NCI-H2227 (cell line): ENCODE results near the gene SLC2A8.

Source experiments
- DNase-seq: peaks from one replicate; lab custom pipeline; 2025; ENCODE audit not compliant: unreplicated experiment; lab: John Stamatoyannopoulos, UW

SLC2A8 gene

GRCh38 chr9:127396808-127397645, at the start of gene SLC2A8:
Gene SLC2A8, plus strand, starts transcription at chr9:127397169. Its CDS starts 62 bp downstream, at chr9:127397231.
- DNase-seq: peak; percentile 98

DNA sequence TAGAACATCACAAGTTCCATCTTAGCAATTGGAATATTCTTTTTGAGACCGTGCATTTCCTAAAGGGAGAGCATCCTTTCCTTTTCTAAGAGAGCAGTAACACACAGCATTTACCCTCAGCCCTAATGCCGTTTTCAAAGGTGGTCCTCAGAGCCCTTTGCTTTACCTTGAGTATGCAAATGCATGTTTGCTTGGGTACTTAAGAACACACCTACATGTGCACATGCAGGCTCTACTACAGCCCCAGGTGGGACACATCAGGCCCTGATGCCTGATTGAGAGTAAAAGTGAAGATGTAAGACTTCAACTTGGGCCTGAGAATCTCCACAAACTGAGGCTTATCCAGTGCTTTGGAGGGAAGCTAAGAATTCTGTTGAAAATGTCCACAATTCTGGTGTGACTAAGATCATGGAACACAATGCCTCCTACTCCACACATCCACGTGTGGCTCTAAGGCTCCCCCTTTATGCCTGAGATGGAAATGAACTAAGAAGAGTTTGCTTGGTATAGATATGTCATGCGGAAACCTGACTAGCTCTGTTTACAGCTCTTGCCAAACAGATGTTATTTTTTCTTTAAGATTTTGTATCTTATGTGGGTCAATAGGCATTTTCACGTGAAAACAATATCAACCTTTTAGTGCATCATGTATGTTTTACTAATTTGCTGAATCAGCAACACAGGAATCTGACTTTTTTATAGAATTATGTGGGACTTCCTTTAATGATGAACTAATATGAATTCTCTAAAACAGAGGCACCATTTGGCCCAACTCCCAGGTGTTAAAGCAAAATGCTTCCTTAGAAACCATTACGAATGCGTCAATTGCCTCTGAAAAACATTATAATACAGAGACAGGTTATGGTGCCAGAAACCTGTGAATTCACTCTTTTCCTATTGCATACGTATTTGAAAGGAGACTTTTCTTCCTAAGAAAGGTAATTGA, 48.9 kb upstream of the SLC2A8 start:
- peak; percentile 19 for DNase-seq

DNA sequence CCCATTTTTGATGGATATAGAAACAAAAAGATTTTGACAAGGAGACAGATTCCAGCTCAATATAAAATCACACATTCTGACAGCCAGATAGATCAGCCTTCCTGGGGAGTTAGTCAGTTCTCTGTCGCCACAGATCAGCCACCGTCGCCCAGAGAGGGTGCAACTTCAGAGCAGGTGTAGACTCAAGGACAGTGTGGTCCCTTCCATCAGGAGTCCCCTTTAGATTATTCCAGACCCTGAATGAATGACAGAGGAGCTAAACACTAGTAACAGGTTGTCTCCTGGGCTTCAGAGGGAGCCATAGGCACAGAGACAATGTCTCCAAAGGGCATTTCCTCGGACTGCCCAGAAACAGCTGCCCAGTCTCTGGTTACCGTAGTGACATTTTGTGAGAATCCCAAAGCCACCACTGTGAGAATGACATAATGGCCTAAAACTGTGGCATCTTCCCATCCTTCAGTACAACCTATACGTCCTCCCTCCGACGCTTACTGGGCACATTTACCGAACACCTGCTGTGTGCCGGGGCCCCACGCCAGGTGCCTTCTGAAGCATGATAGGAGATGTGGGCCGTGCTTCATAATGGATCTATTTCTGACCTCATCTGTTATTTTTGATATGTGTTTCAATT, 47.4 kb upstream of the SLC2A8 start:
- DNase-seq: no peak

DNA sequence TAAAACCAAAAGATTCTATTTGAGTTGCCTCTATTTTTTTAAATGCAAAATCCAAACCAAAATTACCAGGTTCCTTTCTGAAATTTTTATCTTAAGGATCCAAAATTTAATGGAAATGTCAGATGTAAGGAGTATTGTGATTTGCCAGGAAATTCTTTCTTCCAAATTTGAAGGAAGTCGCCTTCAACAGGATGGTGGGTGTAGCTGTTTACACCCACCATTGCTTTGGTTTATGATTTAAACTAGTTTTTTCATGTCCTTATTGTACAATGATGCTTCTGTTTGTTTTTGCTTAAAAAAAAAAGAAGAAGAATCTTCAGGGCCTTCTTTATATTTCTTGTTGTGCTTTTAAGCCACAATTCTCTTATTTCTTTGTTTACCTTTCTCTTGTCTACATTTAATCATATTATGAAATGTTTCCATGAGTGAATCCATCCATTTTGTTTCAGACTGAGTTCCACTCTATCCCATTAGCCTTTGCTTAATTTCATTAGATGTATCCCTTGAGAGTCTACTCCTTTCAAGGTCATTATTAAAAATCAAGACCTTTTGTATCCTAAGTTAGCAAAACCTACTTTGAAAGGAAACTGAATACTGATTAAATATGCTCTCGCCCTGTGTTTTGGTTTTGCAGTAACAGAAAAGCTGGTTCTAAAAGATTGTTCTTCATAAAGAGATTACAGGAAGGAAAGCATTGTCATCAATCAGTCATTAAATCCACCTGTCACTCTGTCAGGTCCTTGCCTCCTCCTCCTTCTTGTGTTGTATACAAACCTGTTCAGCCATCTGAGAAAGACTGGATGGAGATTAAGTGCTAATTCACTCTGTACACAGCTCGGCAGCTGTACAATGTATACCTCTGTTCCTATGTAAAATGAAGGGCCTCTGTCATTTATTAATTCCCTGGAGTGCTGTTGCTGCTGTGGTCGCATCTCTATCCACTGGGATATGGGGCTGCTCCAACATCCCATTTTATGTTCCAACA, 45.5 kb upstream of the SLC2A8 start:
- no peak for DNase-seq

DNA sequence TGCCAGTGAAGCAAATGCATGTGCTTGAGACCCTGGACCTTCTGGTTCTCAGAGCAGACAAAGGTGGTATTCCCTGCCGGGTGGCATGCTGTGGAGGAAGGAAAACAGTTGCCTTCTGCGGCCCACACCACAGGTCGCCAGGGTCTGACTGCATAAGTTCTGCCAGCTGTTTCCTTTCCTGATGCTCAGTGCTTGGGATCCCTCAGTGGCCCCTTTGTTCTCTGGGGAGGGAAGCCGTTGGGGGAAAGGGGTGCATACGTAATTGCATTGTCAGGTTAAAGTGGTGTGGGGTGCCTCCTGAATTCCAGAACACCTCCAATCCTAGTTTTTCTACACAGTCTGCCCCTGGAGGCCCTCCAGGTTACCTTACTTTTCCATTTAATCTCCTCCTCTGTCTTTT, 43.1 kb upstream of the SLC2A8 start:
- DNase-seq: no peak

DNA sequence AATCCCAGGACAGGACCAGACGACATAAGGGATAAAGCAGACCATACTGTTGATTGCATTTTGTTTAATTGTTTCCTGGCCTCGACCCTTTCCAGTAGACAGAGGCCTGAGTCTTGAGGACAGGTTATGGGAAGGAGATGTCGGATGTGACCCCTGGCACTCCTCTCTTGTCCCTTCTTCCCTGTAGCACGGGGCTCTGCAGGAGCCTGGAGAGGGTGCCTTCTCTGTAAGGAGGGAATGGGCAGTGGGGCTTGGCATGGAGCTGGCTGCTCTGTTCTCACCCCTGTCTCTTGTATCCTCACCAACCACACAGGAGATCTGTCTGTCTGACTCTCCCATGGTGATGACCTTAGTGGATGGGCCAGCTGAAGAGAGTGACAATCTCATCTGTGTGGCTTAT, 40.1 kb upstream of the SLC2A8 start:
- no peak for DNase-seq

- DNase-seq: no peak
Observed at GRCh38 chr9:127358023-127358535, 38.9 kb upstream of the SLC2A8 start.

DNA sequence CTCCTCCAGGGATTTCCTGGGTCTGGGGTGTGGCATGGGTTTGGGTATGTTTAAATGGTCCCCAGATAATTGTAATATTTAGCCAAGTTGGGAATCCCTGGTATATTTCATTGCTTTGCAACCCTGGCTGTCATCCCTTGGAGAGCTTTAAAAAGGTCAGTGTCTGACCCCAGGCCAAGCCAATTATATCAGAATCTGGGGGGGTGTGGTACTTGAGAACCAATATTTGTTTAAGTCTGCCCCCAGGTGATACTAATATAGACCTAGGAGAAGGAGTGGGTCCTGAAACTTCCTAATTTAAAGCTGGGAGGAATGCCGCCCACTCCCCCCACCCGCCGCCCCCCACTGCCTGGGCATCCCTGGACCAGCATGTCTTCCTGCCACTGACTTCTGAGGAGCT, 38.2 kb upstream of the SLC2A8 start:
- DNase-seq: no peak

GRCh38 chr9:127360250-127360649, 36.7 kb upstream of the SLC2A8 start:
- DNase-seq: no peak

- DNase-seq: no peak
Observed at GRCh38 chr9:127360829-127361228, 36.1 kb upstream of the SLC2A8 start.

DNA sequence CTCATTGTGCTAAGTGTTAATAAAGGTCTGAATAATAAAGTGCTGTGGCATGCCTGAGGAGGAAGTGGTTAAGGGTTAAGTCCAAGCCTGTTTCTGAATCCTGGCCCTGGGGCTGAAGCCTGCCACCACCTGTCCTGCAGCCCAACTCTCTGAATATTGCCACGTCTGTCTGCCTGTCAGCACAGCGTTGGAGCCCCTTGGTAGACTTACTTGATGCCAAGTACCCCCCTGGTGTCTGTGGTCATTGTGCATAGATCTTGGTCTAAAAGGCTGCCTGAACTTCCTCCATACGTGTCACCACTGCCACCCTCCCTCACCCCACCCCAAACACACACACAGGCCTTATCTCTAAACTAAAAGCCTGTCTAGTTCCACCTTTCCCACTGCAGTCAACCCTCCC, 35.4 kb upstream of the SLC2A8 start:
- no peak for DNase-seq

DNA sequence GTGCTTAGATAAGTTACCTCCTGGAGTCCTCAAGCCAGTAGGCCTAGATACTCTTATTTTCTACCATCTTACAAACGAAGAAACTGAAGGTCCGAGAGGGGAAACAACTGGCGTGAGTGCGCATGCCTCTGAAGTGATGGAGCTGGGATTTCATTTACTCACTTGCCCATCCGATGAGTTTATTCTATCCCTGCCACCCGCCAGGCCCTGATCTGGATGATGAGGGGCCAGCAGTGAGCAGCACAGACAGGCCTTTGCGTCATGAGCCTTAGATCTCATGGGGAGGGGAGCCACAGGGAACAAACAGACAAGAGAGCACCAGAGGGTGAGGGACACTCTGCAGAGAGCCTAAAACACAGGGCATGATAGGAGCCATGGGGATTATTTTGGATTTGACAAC, 34.1 kb upstream of the SLC2A8 start:
- no peak for DNase-seq

DNA sequence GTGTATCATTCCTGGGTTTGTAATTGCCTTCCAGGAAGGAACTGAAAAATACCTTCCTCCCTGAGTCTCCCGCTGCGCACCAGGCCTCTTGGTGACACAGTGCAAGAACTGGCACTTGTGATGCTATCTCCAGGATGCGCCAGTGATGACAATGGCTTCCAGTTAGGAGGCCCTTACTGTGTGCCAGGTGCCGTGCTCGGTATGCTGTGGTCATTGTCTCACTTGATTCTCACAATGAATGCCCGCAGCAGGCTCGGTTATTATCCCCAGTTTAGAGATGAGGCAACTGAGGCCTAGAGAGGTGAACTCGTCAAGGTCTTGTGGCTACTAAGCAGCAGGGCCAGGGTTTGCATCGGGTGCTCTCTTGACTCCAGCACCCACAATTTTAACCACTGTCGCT, 31.5 kb upstream of the SLC2A8 start:
- DNase-seq: no peak

DNA sequence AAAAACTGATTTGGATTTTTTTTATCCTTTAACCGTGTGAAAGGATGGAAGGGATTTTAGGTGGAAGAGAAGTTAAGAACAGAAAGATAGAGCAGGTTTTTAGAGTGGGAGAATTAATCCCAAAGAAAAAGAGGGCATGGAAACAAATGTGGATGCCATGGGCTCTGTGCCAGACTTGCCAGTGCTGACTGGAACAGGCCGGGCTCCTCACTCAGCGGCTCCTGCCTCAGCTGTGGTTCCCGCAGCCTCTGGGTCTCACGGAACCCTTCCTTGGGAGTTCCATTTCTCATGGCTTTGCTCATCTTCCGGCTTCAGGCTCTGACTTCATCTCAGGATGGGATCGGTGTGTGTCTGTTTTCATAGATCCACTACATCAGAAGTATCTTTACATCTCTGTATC, 30.4 kb upstream of the SLC2A8 start:
- no peak for DNase-seq

DNA sequence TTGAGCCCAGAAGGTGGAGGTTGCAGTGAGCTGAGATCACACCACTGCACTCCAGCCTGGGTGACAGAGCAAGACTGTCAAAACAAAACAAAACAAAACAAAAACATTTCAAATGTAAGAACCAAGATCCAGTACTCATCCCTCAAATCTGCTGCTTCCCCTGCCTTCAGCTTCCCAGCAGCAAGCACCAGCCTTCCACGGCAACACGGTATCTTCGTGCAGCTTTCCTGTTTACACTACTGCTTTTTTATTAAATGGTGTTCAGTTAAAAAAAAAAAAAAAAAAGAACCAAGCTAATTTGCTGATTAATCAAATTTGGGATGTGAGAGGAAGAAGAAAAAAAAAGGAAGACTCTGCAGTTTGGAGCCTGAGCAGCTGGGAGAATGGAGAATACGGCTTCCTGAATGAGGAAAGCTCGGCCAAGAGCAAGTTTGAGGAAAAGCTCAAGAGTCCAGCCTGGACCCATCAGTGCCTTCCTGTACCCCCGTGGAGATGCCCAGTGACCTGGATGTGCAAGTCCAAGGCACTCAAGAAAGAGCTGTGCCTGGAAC, 28.0 kb upstream of the SLC2A8 start:
- DNase-seq: no peak

- no peak for DNase-seq
Observed at GRCh38 chr9:127369428-127369827, 27.5 kb upstream of the SLC2A8 start.

DNA sequence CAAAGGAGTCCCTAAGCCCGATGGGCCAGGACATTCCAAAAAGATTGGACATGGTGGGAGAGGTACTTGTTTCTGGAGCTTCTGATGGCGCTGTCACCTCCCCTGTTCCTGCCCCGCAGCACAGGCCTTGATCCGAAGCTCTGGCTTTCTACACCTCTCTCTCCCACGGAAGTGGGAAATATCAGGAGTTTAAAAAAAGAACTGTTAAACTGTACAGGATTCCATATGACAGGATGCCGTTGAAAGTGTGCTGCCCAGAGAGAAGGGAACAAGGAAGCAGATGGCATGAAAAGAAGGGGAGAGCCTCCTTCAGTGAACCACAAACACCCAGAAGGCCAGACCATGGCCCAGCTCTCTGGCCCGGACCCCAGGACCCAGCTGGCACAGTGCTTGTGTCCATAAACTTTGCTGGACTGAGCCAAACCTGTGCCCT, 26.8 kb upstream of the SLC2A8 start:
- DNase-seq: no peak

- no peak for DNase-seq
Observed at GRCh38 chr9:127370672-127371648, 26.0 kb upstream of the SLC2A8 start.

DNA sequence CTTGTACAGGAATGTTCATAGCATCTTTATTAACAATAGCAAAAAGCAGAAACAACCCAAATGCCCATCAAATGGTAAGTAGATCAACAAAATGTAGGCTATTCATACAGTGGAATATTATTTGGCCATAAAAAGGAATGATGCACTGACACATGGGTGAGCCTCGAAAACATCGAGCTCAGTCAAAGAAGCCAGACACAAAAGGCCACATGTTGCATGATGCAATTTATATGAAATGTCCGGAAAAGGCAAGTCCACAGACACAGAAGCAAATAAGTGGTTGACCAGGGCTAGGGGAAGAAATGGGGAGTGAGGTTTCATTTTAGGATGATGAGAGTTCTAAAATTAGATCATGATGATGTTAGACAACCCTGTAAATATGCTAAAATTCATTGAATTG, 16.5 kb upstream of the SLC2A8 start:
- no peak for DNase-seq
